Cardiac fibroblast (primary cell): Measurements from ENCODE around the gene ANLN.
A peak's percentile ranks its signal among the peaks of the same experiment; 100 is the strongest.

Source experiments
- DNase-seq, 2 donors: peaks; one replicate each; pipeline versions ENCODE4 v3.0.0 to v3.0.0-alpha.2; 2010; ENCODE audit warnings: low read depth in 2 of 2
- H3K4me3 ChIP-seq, 2 donors: replicated peaks in 1 of 2; 1 replicate in 1 of 2; 2 replicates in 1 of 2; pipeline ENCODE4 v1.5.1; 2011; ENCODE audit warnings: low read depth in 2 of 2, low read length in 2 of 2, mild to moderate bottlenecking in 2 of 2, moderate library complexity in 1 of 2
- CTCF ChIP-seq: IDR thresholded peaks from one replicate; pipeline ENCODE4 v1.5.1; 2011; ENCODE audit warnings: low read depth, mild to moderate bottlenecking, low read length, inconsistent platforms

Gene ANLN

GRCh38 chr7:36422072-36422471 is 32.4 kb downstream of the ANLN start:
- no peak for DNase-seq
- no peak overlapping the region for H3K4me3 ChIP-seq
- TF ChIP-seq CTCF: no peak

GRCh38 chr7:36423633-36424032 is 34.0 kb downstream of the ANLN start:
- no peak for TF ChIP-seq CTCF
- H3K4me3 ChIP-seq: no peak overlapping the region
- no peak for DNase-seq

- peak in 1 of 2 donors; percentile 5 for DNase-seq
- no peak overlapping the region for H3K4me3 ChIP-seq
- TF ChIP-seq CTCF: no peak
Measured at GRCh38 chr7:36430186-36430585, 40.5 kb downstream of the ANLN start.

- no peak for TF ChIP-seq CTCF
- DNase-seq: peak in 1 of 2 donors; percentile 56
- no peak overlapping the region for H3K4me3 ChIP-seq
Measured at GRCh38 chr7:36430881-36431280, 41.2 kb downstream of the ANLN start.

- no peak overlapping the region for H3K4me3 ChIP-seq
- DNase-seq: no peak
- no peak for TF ChIP-seq CTCF
Measured at GRCh38 chr7:36438211-36438610, 48.5 kb downstream of the ANLN start.

- DNase-seq: peak in 1 of 2 donors; percentile 29
- no peak for TF ChIP-seq CTCF
- no peak overlapping the region for H3K4me3 ChIP-seq
Measured at GRCh38 chr7:36439624-36440023, 50.0 kb downstream of the ANLN start.

- DNase-seq: peak; percentile 56 to 67
- H3K4me3 ChIP-seq: no peak overlapping the region
- TF ChIP-seq CTCF: peak; percentile 38
Measured at GRCh38 chr7:36440880-36441279, 51.2 kb downstream of the ANLN start.
